ENCODE measurements around the gene SLCO4A1. TPM values are rescaled to one million over a fixed set of nuclear protein-coding genes. Genes with fewer than 3 reads are reported as not detected.

Gene SLCO4A1
- total and polyA plus RNA-seq, 5 experiments from 2014 or later = 0.93 to 1.4 (median 1.4) TPM; not detected in 2

- DNase-seq = no peak
- H3K4me3 Mint-ChIP-seq = no peak overlapping the region
- H3K27ac Mint-ChIP-seq = peak overlapping the region in 1 of 10 donors; percentile 67
- ATAC-seq = no peak
- H3K36me3 Mint-ChIP-seq = no peaks in the 10 kb centered on the region
- peaks cover 0 to 20% (median 0%) of the 10 kb centered on the region in 4 donors for H3K4me1 Mint-ChIP-seq
- H3K9me3 Mint-ChIP-seq = peaks cover 0 to 2% (median 0%) of the 10 kb centered on the region in 9 donors
- POLR2A ChIA-PET = no interaction called here
- H3K27me3 Mint-ChIP-seq = peaks cover 0 to 3% (median 0%) of the 10 kb centered on the region in 5 donors
These were observed 32.2 kb upstream of the SLCO4A1 start for GRCh38 chr20:62609811-62610757.

GRCh38 chr20:62611012-62611411, 31.3 kb upstream of the SLCO4A1 start:
- DNase-seq = no peak
- Mint-ChIP-seq H3K27ac (no peak overlapping the region), H3K27me3 (peaks cover 0 to 3% (median 0%) of the 10 kb centered on the region in 5 donors), H3K36me3 (no peaks in the 10 kb centered on the region), H3K9me3 (peaks cover 0 to 2% (median 0%) of the 10 kb centered on the region in 9 donors), H3K4me3 (no peak overlapping the region), H3K4me1 (peaks cover 0 to 11% (median 0%) of the 10 kb centered on the region in 4 donors)
- ATAC-seq = no peak
- POLR2A ChIA-PET = no interaction called here

GRCh38 chr20:62611819-62612218, 30.5 kb upstream of the SLCO4A1 start:
- no peak overlapping the region for H3K27ac Mint-ChIP-seq
- ATAC-seq (no peak), DNase-seq (no peak)

GRCh38 chr20:62614085-62614960, 28.0 kb upstream of the SLCO4A1 start:
- H3K9me3 Mint-ChIP-seq = peaks cover 0 to 2% (median 0%) of the 10 kb centered on the region in 9 donors
- peaks cover 0 to 2% (median 0%) of the 10 kb centered on the region in 5 donors for H3K27me3 Mint-ChIP-seq
- H3K27ac Mint-ChIP-seq = no peak overlapping the region
- peaks cover 4 to 30% (median 24%) of the 10 kb centered on the region in 4 donors for H3K4me1 Mint-ChIP-seq
- ATAC-seq (no peak), DNase-seq (no peak)
- POLR2A ChIA-PET = no interaction called here
- H3K4me3 Mint-ChIP-seq = no peak overlapping the region
- no peaks in the 10 kb centered on the region for H3K36me3 Mint-ChIP-seq

More at GRCh38 chr20:62611819-62612218, 30.5 kb upstream of the SLCO4A1 start:
- Mint-ChIP-seq H3K4me1 (peaks cover 2 to 11% (median 2%) of the 10 kb centered on the region in 4 donors), H3K27me3 (peaks cover 0 to 3% (median 0%) of the 10 kb centered on the region in 5 donors), H3K4me3 (no peak overlapping the region), H3K9me3 (peaks cover 0 to 2% (median 0%) of the 10 kb centered on the region in 9 donors), H3K36me3 (no peaks in the 10 kb centered on the region)
- POLR2A ChIA-PET = no interaction called here

GRCh38 chr20:62614961-62615680, 27.2 kb upstream of the SLCO4A1 start:
- Mint-ChIP-seq H3K4me3 (no peak overlapping the region), H3K9me3 (peaks cover 0 to 2% (median 0%) of the 10 kb centered on the region in 9 donors), H3K36me3 (no peaks in the 10 kb centered on the region), H3K27me3 (peaks cover 0 to 2% (median 0%) of the 10 kb centered on the region in 5 donors), H3K27ac (peak overlapping the region in 1 of 10 donors; percentile 46), H3K4me1 (peaks cover 4 to 30% (median 24%) of the 10 kb centered on the region in 4 donors)
- DNase-seq (no peak), ATAC-seq (no peak)
- POLR2A ChIA-PET = no interaction called here

- Mint-ChIP-seq H3K4me3 (no peak overlapping the region), H3K4me1 (peaks cover 4 to 30% (median 24%) of the 10 kb centered on the region in 4 donors), H3K27me3 (no peaks in the 10 kb centered on the region), H3K9me3 (no peaks in the 10 kb centered on the region), H3K36me3 (no peaks in the 10 kb centered on the region), H3K27ac (peak overlapping the region in 1 of 10 donors; percentile 46)
- POLR2A ChIA-PET = interaction anchor here (0.9 kb wide), 1 partner anchor 36 kb away, joined by 3 read pairs; no protein-coding TSS in a partner anchor
- DNase-seq (no peak), ATAC-seq (no peak)
These were observed 26.5 kb upstream of the SLCO4A1 start for GRCh38 chr20:62615750-62616251.

GRCh38 chr20:62616728-62617621, 25.3 kb upstream of the SLCO4A1 start:
- H3K27me3 Mint-ChIP-seq = no peaks in the 10 kb centered on the region
- peak; percentile 45 to 81 (median 64) for DNase-seq
- POLR2A ChIA-PET = interaction anchor here (0.9 to 1.6 kb wide), 3 partner anchors 14 to 117 kb away, joined by 3 to 4 read pairs (median 4); no protein-coding TSS in a partner anchor
- H3K4me1 Mint-ChIP-seq = peaks cover 5 to 30% (median 24%) of the 10 kb centered on the region in 4 donors
- peak overlapping the region in 6 of 10 donors; percentile 46 to 85 (median 78) for H3K27ac Mint-ChIP-seq
- peak overlapping the region in 7 of 10 donors; percentile 19 to 71 (median 52) for H3K4me3 Mint-ChIP-seq
- no peaks in the 10 kb centered on the region for H3K36me3 Mint-ChIP-seq
- H3K9me3 Mint-ChIP-seq = no peaks in the 10 kb centered on the region
- peak; percentile 92 to 93 for ATAC-seq

GRCh38 chr20:62617711-62618483, 24.4 kb upstream of the SLCO4A1 start:
- Mint-ChIP-seq H3K9me3 (no peaks in the 10 kb centered on the region), H3K36me3 (no peaks in the 10 kb centered on the region), H3K4me3 (peak overlapping the region in 8 of 10 donors; percentile 13 to 48 (median 34)), H3K27me3 (no peaks in the 10 kb centered on the region), H3K4me1 (peaks cover 5 to 32% (median 27%) of the 10 kb centered on the region in 4 donors), H3K27ac (peak overlapping the region in 8 of 10 donors; percentile 25 to 82 (median 74))
- POLR2A ChIA-PET = interaction anchor here (1.0 to 2.5 kb wide), 5 partner anchors 15 to 177 kb away, joined by 3 to 7 read pairs (median 5); partner anchors contain the start of gene SLCO4A1
- ATAC-seq (peak; percentile 63 to 72), DNase-seq (peak in 1 of 10 donors; percentile 54)

GRCh38 chr20:62618611-62619529, 23.4 kb upstream of the SLCO4A1 start:
- peaks cover 10 to 42% (median 36%) of the 10 kb centered on the region in 4 donors for H3K4me1 Mint-ChIP-seq
- no peaks in the 10 kb centered on the region for H3K9me3 Mint-ChIP-seq
- no peaks in the 10 kb centered on the region for H3K36me3 Mint-ChIP-seq
- ATAC-seq (peak; percentile 19 to 30), DNase-seq (peak in 1 of 10 donors; percentile 31)
- peak overlapping the region in 8 of 10 donors; percentile 25 to 81 (median 70) for H3K27ac Mint-ChIP-seq
- H3K27me3 Mint-ChIP-seq = no peaks in the 10 kb centered on the region
- POLR2A ChIA-PET = interaction anchor here (0.7 to 2.5 kb wide), 6 partner anchors 25 to 176 kb away, joined by 3 to 7 read pairs (median 4); partner anchors contain the start of gene SLCO4A1
- H3K4me3 Mint-ChIP-seq = peak overlapping the region in 8 of 10 donors; percentile 13 to 48 (median 34)

Data from naive thymus-derived CD8-positive, alpha-beta T cell (primary cell).